Astrocyte of the cerebellum (primary cell): ENCODE measurements around the gene ACTMAP.

ENCODE experiments used
- DNase-seq: peaks from one replicate; pipeline ENCODE4 v3.0.0-alpha.2; 2011; ENCODE audit warnings: low read depth
- H3K4me3 ChIP-seq: 2 replicates; pipeline ENCODE4 v1.5.1; 2011; ENCODE audit warnings: mild to moderate bottlenecking, low read depth, low read length, moderate library complexity
- CTCF ChIP-seq: IDR thresholded peaks from 2 replicates; pipeline ENCODE4 v1.5.1; 2012; ENCODE audit warnings: low read length, low read depth, moderate library complexity, mild to moderate bottlenecking; ENCODE audit errors: missing control alignments
- in situ Hi-C: cut with HindIII; loops from 2 replicates; pipeline ENCODE4 v1.10.0; 2017; ENCODE audit warnings: low sequenced_read_pairs

ACTMAP gene

GRCh38 chr19:40719414-40719894 lies 30.8 kb downstream of the ACTMAP start:
- DNase-seq, result no peak
- H3K4me3 ChIP-seq, result peak overlapping the region; percentile 71
- in situ Hi-C loops, result no loop called here
- TF ChIP-seq CTCF, result no peak

DNA sequence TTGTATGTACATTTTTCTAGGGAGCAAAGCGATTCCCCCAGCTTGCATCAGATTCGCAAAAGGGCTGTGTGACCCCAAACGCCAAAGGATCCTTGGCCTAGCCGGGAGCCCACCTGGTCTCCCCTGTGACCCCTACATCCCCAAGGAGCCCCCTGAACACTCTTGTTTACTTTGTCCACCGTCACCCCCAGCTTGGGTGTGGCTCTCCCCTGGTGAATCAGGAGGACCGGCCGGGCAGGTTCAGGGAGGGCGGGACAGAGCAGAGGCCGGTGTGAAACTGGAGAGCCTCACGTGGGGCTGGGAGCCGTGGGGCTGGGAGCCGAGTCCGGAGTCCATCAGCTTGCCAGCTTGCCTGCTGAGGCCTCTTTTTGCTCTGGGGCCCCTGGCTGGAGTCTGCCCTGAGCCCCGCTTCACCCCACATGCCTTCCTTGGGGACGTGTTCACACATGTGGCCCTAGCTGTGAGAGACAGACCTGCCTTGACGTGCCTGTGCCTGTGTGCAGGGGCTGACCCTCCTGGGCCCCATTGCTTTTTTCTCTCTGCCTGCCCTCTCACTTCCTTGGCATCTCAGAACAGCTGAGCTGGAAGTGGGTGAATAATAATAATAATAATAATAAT lies 31.4 kb downstream of the ACTMAP start:
- no peak for TF ChIP-seq CTCF
- in situ Hi-C loops, result no loop called here
- peak overlapping the region; percentile 71 for H3K4me3 ChIP-seq
- no peak for DNase-seq

- no peak for DNase-seq
- TF ChIP-seq CTCF, result no peak
- H3K4me3 ChIP-seq, result peak overlapping the region; percentile 71
- in situ Hi-C loops, result no loop called here
Measured at GRCh38 chr19:40717880-40718773, 32.1 kb downstream of the ACTMAP start.

- peak overlapping the region; percentile 71 for H3K4me3 ChIP-seq
- in situ Hi-C loops, result no loop called here
- TF ChIP-seq CTCF, result no peak
- no peak for DNase-seq
Measured at GRCh38 chr19:40717325-40717879, 32.9 kb downstream of the ACTMAP start.

GRCh38 chr19:40716482-40717324 lies 33.6 kb downstream of the ACTMAP start, which contains the start of the genes COQ8B and ITPKC:
Gene COQ8B (minus strand): TSS chr19:40716886. CDS start chr19:40714632, 2,254 bp downstream.
Gene ITPKC (plus strand): TSS chr19:40717112. CDS start chr19:40717136, 24 bp downstream.
- no peak for TF ChIP-seq CTCF
- DNase-seq, result peak; percentile 96
- peak within 1 kb of the TSS; percentile 71 for H3K4me3 ChIP-seq
- in situ Hi-C loops, result no loop called here
